ENCODE measurements around the gene DAAM2. TPM values are rescaled to one million over a fixed set of nuclear protein-coding genes. Genes with fewer than 3 reads are reported as not detected.

Gene DAAM2
- total RNA-seq, 4 donors from 2014 or later: 25.9 to 84.0 (median 48.5) TPM

GRCh38 chr6:39760226-39760952, 31.8 kb upstream of the DAAM2 start:
- Histone ChIP-seq H3K27me3 (no peaks in the 10 kb centered on the region), H3K27ac (no peak overlapping the region), H3K9me3 (no peaks in the 10 kb centered on the region), H3K4me3 (no peak overlapping the region), H3K4me1 (peaks cover 9 to 13% of the 10 kb centered on the region in 2 donors), H3K36me3 (no peaks in the 10 kb centered on the region)
- no peak for DNase-seq
- in situ Hi-C loops (cut with MboI; ENCODE audit: low sequenced_read_pairs in 4 of 4): no loop called here
- intact Hi-C loops (cut with DNase I; ENCODE audit: low total_unique reads): no loop called here
- TF ChIP-seq CTCF (IDR thresholded peaks at IDR 0.05 in 4 of 5, conservative IDR thresholded peaks at IDR 0.05 in 1 of 5) (no peak), POLR2A (IDR thresholded peaks at IDR 0.05) (no peak)
- ATAC-seq: no peak

- ATAC-seq (no peak), DNase-seq (no peak)
- Histone ChIP-seq H3K36me3 (no peaks in the 10 kb centered on the region), H3K27ac (no peak overlapping the region), H3K27me3 (no peaks in the 10 kb centered on the region), H3K4me1 (peaks cover 4 to 9% of the 10 kb centered on the region in 2 donors), H3K4me3 (no peak overlapping the region), H3K9me3 (no peaks in the 10 kb centered on the region)
- intact Hi-C loops (cut with DNase I; ENCODE audit: low total_unique reads) (no loop called here), in situ Hi-C loops (cut with MboI; ENCODE audit: low sequenced_read_pairs in 4 of 4) (no loop called here)
- TF ChIP-seq CTCF (IDR thresholded peaks at IDR 0.05 in 4 of 5, conservative IDR thresholded peaks at IDR 0.05 in 1 of 5): no peak
- no peak for TF ChIP-seq POLR2A (IDR thresholded peaks at IDR 0.05)
Observed at GRCh38 chr6:39765508-39766065, 26.6 kb upstream of the DAAM2 start.

- Histone ChIP-seq H3K27me3 (no peaks in the 10 kb centered on the region), H3K27ac (no peak overlapping the region), H3K4me1 (peaks cover 4 to 7% of the 10 kb centered on the region in 2 donors), H3K9me3 (no peaks in the 10 kb centered on the region), H3K36me3 (no peaks in the 10 kb centered on the region), H3K4me3 (no peak overlapping the region)
- intact Hi-C loops (cut with DNase I; ENCODE audit: low total_unique reads): no loop called here
- no peak for DNase-seq
- no peak for ATAC-seq
- in situ Hi-C loops (cut with MboI; ENCODE audit: low sequenced_read_pairs in 4 of 4): no loop called here
- TF ChIP-seq POLR2A (IDR thresholded peaks at IDR 0.05): no peak
- no peak for TF ChIP-seq CTCF (IDR thresholded peaks at IDR 0.05 in 4 of 5, conservative IDR thresholded peaks at IDR 0.05 in 1 of 5)
Observed at GRCh38 chr6:39769012-39769411, 23.2 kb upstream of the DAAM2 start.

GRCh38 chr6:39770446-39770845, 21.7 kb upstream of the DAAM2 start:
- TF ChIP-seq POLR2A (IDR thresholded peaks at IDR 0.05) (no peak), CTCF (IDR thresholded peaks at IDR 0.05 in 4 of 5, conservative IDR thresholded peaks at IDR 0.05 in 1 of 5) (no peak)
- no peak overlapping the region for H3K27ac ChIP-seq
- in situ Hi-C loops (cut with MboI; ENCODE audit: low sequenced_read_pairs in 4 of 4): loop anchor here in 1 of 4 donors (10.0 kb wide), 1 partner anchor 396 kb away; no protein-coding TSS in a partner anchor

More at GRCh38 chr6:39770446-39770845, 21.7 kb upstream of the DAAM2 start:
- intact Hi-C loops (cut with DNase I; ENCODE audit: low total_unique reads): no loop called here
- DNase-seq (no peak), ATAC-seq (peak; percentile 88 to 91)
- H3K27me3 ChIP-seq: no peaks in the 10 kb centered on the region
- no peak overlapping the region for H3K4me3 ChIP-seq
- no peaks in the 10 kb centered on the region for H3K9me3 ChIP-seq
- no peaks in the 10 kb centered on the region for H3K36me3 ChIP-seq
- H3K4me1 ChIP-seq: peaks cover 4 to 7% of the 10 kb centered on the region in 2 donors

Data from gastrocnemius medialis (tissue), 4 donors.